Muscle of leg (tissue), 9 donors: Measurements from ENCODE around the gene TMEM139. TPM values are rescaled to one million over a fixed set of nuclear protein-coding genes. Genes with fewer than 3 reads are reported as not detected.

Experiments used
- polyA plus RNA-seq, 8 donors: library from polyadenylated mRNA; unstranded; fragments of 120-200 nt; gene quantifications; one replicate each; pipeline versions ENCODE4 v1.2.1 to v1.2.3, GENCODE V29; 2013; ENCODE audit warnings: inconsistent platforms in 1 of 8, low replicate concordance in 1 of 8; ENCODE audit not compliant: insufficient read length in 8 of 8, insufficient read depth in 1 of 8
- total RNA-seq: library from RNA; stranded (reverse); fragments of 120-200 nt; gene quantifications from one replicate; pipeline ENCODE4 v1.2.4, GENCODE V29; 2013

TMEM139 gene
- total and polyA plus RNA-seq, 9 donors = 0.40 to 3.9 (median 0.95) TPM

Other genes with a start within 250 kb of the TMEM139 start
- not detected for gene OR6V1, start 232.6 kb upstream of the TMEM139 start, total RNA-seq
- not detected for gene OR6V1, start 232.6 kb upstream of the TMEM139 start, polyA plus RNA-seq
- not detected for gene PIP, start 152.9 kb upstream of the TMEM139 start, total RNA-seq
- not detected for gene PIP, start 152.9 kb upstream of the TMEM139 start, polyA plus RNA-seq
- not detected for gene TAS2R39, start 101.5 kb upstream of the TMEM139 start, total RNA-seq
- gene TAS2R39, start 101.5 kb upstream of the TMEM139 start, polyA plus RNA-seq = under 1 TPM in 1 of 8 donors, not detected in 7; 0.32 TPM
- not detected for gene TAS2R40, start 62.9 kb upstream of the TMEM139 start, total RNA-seq
- not detected for gene TAS2R40, start 62.9 kb upstream of the TMEM139 start, polyA plus RNA-seq
- 80.2 TPM for gene GSTK1, start 21.5 kb upstream of the TMEM139 start, total RNA-seq
- 10 to 100 TPM; 77.2 to 98.4 (median 84.7) TPM for gene GSTK1, start 21.5 kb upstream of the TMEM139 start, polyA plus RNA-seq
- 12.1 TPM for gene CASP2, start 3.4 kb downstream of the TMEM139 start, total RNA-seq
- gene CASP2, start 3.4 kb downstream of the TMEM139 start, polyA plus RNA-seq = 10 to 100 TPM; 18.8 to 29.1 (median 21.3) TPM
- gene CLCN1, start 31.2 kb downstream of the TMEM139 start, total RNA-seq = 1.1 TPM
- 1 to 10 TPM in 5 of 8 donors, under 1 TPM in 3; 0.27 to 3.1 (median 1.2) TPM for gene CLCN1, start 31.2 kb downstream of the TMEM139 start, polyA plus RNA-seq
- gene FAM131B, start 77.8 kb downstream of the TMEM139 start, total RNA-seq = 1.4 TPM
- gene FAM131B, start 77.8 kb downstream of the TMEM139 start, polyA plus RNA-seq = 1 to 10 TPM; 1.5 to 2.6 (median 2.0) TPM
- 41.4 TPM for gene ZYX, start 96.4 kb downstream of the TMEM139 start, total RNA-seq
- 100 to 1,000 TPM; 181 to 290 (median 223) TPM for gene ZYX, start 96.4 kb downstream of the TMEM139 start, polyA plus RNA-seq
- gene EPHA1, start 123.9 kb downstream of the TMEM139 start, total RNA-seq = not detected
- 1 to 10 TPM; 2.1 to 6.1 (median 4.4) TPM for gene EPHA1, start 123.9 kb downstream of the TMEM139 start, polyA plus RNA-seq
- not detected for gene TAS2R60, start 158.5 kb downstream of the TMEM139 start, total RNA-seq
- gene TAS2R60, start 158.5 kb downstream of the TMEM139 start, polyA plus RNA-seq = not detected
- gene TAS2R41, start 192.9 kb downstream of the TMEM139 start, total RNA-seq = not detected
- gene TAS2R41, start 192.9 kb downstream of the TMEM139 start, polyA plus RNA-seq = not detected